NK-92 (cell line): ENCODE measurements around the gene NPPA.

Source experiments
- DNase-seq: peaks from one replicate; lab custom pipeline; 2025; ENCODE audit not compliant: unreplicated experiment; lab: John Stamatoyannopoulos, UW

The NPPA gene

GRCh38 chr1:11842154-11843041 is 5.2 kb downstream of the NPPA start:
- DNase-seq = no peak

DNA sequence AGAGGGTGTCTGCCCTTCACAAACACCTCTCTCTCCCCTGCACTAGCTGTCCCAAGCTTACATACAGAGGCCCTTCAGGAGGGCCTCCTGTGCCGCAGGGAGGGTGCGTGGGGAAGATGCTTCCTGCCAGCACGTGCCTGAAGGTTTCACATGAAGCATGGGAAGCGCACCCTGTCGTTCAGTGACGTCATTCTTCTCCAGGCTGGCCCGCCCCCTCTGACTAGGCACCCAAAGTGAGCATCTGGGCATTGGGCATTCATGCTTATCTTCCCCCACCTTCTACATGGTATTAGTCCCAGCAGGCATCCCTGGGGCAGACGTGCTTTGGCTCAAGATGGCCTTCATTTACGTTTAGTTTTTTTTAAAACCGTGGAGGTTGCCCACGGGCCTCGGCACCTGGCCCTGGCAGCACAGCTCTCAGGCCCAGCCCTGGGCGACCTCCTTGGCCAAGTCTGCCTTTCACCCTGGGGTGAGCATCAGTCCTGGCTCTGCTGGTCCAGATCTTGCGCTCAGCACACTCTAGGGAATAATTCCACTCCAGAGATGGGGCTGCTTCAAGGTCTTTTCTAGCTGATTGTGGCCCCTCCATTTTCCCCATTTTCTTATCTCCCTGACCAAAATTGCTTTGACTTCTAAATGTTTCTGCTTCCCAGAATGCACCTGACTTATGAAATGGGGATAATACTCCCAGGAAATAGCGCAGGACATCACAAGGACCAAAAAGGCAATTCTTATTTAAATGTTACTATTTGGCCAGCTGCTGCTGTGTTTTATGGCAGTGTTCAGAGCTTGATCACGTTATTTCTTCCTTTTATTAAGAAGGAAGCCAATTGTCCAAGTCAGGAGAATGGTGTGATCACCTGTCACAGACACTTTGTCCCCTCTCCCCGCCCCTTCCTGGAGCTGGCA is 6.1 kb downstream of the NPPA start:
- DNase-seq = no peak

GRCh38 chr1:11839727-11840705 is 7.6 kb downstream of the NPPA start:
- no peak for DNase-seq

DNA sequence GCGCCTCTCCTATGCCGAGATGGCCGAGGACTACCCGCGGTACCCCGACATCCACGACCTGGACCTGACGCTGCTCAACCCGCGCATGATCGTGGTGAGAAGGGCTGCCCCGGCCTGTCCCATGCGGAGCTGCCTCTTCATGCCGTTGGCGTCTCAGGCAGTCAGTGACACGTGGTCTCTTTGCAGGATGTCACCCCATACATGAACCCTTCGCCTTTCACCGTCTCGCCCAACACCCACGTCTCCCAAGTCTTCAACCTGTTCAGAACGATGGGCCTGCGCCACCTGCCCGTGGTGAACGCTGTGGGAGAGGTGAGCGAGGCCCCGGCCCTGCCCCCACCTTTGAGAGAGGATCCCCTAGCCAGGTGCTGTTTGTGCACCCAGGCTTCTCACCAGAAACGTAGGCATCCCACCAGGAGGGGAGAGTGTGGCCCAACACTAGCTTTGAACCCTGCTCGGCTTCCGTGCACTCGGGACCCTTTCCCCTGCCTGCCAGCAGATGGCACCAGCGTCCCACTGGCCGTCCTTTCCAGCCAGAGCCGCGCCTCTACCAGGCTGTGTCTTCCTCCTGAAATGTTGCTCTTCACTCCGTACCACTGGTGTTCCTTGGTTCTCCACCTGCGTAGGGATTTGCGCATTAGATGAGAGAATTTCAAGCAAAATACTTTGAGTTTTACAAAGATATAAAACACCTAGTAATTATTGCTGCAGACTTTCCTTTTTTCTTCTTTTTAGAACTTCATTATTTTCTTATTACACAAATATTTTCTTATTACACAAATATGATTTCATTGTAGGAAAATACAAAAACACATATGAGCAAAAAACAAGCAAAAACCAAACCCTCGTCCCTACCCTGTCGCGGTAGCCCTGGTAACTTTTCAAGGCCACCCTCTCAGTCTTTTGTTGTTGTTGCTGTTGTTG is 9.0 kb downstream of the NPPA start:
- DNase-seq = no peak

GRCh38 chr1:11837767-11838348 is 9.7 kb downstream of the NPPA start:
- no peak for DNase-seq

GRCh38 chr1:11836955-11837766 is 10.4 kb downstream of the NPPA start:
- no peak for DNase-seq

- DNase-seq = no peak
Measured at GRCh38 chr1:11835441-11836225, 11.9 kb downstream of the NPPA start.

DNA sequence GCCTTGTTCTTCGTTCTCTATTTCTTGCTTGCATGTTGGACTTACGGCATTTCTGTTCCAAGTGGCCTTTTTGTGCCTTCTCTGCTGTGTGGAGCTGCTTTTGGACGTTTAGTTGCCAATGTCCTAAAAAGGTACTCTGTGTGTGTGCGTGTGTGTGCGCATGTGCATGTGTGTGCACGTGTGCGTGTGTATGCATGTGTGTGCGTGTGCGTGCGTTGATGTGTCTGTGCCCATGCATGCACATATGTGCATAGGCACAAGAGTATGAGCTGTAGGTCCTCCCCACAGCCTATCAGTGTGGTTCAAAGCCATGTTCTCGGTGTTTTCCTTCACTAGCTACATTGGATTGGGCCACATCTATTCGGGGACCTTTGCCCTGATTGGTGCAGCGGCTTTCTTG is 13.7 kb downstream of the NPPA start:
- no peak for DNase-seq

- DNase-seq = no peak
Measured at GRCh38 chr1:11833497-11833896, 14.1 kb downstream of the NPPA start.

GRCh38 chr1:11831945-11832725 is 15.4 kb downstream of the NPPA start:
- no peak for DNase-seq

GRCh38 chr1:11828511-11828910 is 19.1 kb downstream of the NPPA start:
- no peak for DNase-seq

DNA sequence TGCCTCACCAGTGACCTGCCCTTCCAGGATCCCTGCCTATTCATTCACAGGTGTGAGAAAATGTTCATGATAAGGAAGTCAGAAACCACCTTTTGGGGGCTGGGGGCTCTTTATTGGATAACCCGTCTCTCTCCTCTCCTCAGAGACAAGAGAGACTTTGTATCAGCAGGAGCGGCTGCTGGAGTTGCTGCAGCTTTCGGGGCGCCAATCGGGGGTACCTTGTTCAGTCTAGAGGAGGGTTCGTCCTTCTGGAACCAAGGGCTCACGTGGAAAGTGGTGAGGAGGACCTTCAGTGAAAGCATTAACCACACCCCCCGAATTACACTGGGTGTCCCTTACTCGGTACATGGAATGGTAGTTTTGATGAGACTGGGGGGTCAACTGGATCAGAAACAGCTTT is 20.6 kb downstream of the NPPA start:
- DNase-seq = no peak

DNA sequence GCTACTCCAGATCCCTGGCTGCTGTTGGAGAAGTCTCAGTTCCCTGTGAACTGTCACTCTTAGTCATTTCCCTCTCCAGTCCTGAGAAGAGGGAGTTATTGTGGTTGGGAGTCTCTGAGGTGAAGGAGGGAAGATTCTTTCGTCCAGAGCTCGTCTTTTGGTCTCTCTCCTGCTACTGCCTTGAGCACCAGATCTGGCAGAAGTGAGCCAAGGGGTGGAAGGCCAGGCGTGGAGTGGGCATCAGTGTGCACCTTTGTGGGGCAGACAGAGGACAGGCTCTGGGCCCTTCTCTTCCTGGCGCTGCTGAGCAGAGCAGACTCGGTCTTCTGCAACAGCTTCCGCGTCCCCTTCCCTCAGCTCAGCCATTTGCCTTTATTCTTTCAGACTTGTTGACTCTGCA is 22.5 kb downstream of the NPPA start:
- DNase-seq = no peak

- no peak for DNase-seq
Measured at GRCh38 chr1:11823366-11824137, 24.0 kb downstream of the NPPA start.

DNA sequence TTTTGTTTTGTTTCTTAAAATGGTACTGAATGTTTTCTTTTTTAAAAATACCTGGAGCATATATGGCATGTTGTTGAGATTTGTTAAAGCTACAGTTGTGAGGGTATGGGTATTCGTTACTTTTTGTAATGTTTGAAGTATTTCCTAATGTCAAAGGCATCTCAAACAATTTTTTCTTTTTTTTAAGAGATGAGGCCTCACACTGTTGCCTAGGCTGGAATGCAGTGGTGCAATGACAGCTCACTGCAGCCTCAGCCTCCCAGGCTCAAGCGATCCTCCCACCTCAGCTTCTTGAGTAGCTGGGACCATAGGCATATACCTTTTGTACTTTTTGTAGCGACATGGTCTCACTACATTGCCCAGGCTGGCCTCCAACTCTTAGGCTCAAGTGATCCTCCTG is 25.5 kb downstream of the NPPA start:
- no peak for DNase-seq

DNA sequence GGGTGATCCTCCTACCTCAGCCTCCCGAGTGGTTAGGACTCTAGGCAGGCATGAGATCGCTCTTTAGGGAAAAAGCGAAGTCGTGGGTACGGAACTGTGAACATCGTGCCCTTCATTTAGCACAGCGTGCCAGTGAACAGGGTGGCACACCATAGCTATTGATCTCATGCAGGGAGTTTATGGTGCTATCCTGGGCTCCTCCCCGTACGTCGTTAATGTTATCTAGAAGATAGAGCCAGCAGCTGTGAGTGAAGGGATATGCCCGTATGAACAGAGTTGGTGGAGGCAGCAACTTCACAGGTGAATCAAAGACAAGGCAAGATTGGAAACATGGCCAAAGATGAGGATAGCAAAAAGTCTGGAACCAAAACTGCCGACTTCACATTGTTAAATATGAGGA is 30.4 kb downstream of the NPPA start:
- no peak for DNase-seq
